Measurements from ENCODE around the gene PAX2. TPM values are rescaled to one million over a fixed set of nuclear protein-coding genes. Genes with fewer than 3 reads are reported as not detected.

PAX2 gene
- total RNA-seq, 1 experiment from 2014 or later: 0.09 TPM

DNA sequence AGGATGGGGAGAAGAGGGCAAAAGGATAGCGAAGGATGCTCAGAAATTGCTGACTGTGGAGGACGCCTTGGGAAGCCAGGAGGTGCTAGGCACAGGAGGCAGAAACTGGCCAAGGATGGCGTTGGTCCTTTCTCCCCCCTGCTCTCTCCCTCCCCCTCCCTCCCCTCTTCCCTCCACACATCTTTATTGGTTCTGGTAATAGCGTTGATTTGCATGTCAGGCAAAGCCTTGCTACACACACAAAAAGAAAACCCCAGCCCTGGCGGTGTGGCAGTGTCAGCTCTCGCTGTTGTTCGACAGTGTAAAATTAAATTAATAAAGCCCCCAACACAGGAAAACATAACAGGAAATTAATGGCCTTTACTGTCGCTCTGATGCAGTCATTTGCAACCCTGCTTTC, 47.2 kb downstream of the PAX2 start (continued):
- no peak for TF ChIP-seq TCF7 (CRISPR knock-in tag; IDR thresholded peaks at IDR 0.05; ENCODE audit: low read depth)
- TF ChIP-seq, protein P1, sequence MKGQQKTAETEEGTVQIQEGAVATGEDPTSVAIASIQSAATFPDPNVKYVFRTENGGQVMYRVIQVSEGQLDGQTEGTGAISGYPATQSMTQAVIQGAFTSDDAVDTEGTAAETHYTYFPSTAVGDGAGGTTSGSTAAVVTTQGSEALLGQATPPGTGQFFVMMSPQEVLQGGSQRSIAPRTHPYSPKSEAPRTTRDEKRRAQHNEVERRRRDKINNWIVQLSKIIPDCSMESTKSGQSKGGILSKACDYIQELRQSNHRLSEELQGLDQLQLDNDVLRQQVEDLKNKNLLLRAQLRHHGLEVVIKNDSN (CRISPR knock-in tag; IDR thresholded peaks at IDR 0.05): no peak
- TF ChIP-seq, protein P2, sequence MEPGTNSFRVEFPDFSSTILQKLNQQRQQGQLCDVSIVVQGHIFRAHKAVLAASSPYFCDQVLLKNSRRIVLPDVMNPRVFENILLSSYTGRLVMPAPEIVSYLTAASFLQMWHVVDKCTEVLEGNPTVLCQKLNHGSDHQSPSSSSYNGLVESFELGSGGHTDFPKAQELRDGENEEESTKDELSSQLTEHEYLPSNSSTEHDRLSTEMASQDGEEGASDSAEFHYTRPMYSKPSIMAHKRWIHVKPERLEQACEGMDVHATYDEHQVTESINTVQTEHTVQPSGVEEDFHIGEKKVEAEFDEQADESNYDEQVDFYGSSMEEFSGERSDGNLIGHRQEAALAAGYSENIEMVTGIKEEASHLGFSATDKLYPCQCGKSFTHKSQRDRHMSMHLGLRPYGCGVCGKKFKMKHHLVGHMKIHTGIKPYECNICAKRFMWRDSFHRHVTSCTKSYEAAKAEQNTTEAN (CRISPR knock-in tag; IDR thresholded peaks at IDR 0.05): no peak
- TF ChIP-seq NFE2L1 (CRISPR knock-in tag; IDR thresholded peaks at IDR 0.05): no peak
- TF ChIP-seq ZNF317 (CRISPR knock-in tag; IDR thresholded peaks at IDR 0.05; ENCODE audit: borderline replicate concordance, low read depth): no peak
- no peak for TF ChIP-seq RORB (CRISPR knock-in tag; IDR thresholded peaks at IDR 0.05)
- TF ChIP-seq ZNF416 (CRISPR knock-in tag; IDR thresholded peaks at IDR 0.05): no peak
- TF ChIP-seq SMAD4 (CRISPR knock-in tag; IDR thresholded peaks at IDR 0.05): no peak
- TF ChIP-seq, protein P3, sequence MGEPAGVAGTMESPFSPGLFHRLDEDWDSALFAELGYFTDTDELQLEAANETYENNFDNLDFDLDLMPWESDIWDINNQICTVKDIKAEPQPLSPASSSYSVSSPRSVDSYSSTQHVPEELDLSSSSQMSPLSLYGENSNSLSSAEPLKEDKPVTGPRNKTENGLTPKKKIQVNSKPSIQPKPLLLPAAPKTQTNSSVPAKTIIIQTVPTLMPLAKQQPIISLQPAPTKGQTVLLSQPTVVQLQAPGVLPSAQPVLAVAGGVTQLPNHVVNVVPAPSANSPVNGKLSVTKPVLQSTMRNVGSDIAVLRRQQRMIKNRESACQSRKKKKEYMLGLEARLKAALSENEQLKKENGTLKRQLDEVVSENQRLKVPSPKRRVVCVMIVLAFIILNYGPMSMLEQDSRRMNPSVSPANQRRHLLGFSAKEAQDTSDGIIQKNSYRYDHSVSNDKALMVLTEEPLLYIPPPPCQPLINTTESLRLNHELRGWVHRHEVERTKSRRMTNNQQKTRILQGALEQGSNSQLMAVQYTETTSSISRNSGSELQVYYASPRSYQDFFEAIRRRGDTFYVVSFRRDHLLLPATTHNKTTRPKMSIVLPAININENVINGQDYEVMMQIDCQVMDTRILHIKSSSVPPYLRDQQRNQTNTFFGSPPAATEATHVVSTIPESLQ (CRISPR knock-in tag; IDR thresholded peaks at IDR 0.05): no peak
- no peak for TF ChIP-seq RELA (CRISPR knock-in tag; IDR thresholded peaks at IDR 0.05; ENCODE audit: borderline replicate concordance)

DNA sequence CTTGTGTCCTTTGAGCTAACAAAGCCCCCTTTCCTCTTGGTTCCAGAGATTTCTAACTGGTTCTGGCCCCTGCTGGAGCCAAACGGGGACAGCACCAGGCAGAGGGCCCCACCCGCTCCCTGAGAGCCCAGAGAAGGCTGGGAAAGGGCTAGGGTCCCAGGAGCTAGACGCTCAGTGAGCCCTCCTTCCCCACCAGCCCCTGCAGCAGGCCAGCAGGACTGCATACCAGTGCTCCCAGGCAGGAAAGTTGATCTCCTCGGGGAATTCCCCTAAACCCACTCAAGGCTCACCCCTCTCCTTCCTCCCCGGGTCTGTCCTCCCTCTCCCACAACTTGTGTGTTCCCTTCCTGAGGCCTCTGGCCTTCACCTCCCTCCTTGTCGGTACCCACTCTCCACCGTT, 47.7 kb downstream of the PAX2 start:
- H3K4me3 Mint-ChIP-seq: no peak overlapping the region
- DNase-seq (ENCODE audit: low spot score) (peak; percentile 38), ATAC-seq (peak; percentile 85)
- no peaks in the 10 kb centered on the region; the same call in 1 of the 2 replicates for H3K27me3 Mint-ChIP-seq (ENCODE audit: low read depth)
- H3K9me3 Mint-ChIP-seq: no peaks in the 10 kb centered on the region
- H3K36me3 Mint-ChIP-seq: no peaks in the 10 kb centered on the region
- ChIA-PET CTCF (interaction anchor here (0.5 to 2.1 kb wide), 13 partner anchors 10 to 302 kb away, joined by 3 to 10 read pairs (median 4); partner anchors contain the start of gene PAX2), POLR2A (no interaction called here)
- peaks cover 32% of the 10 kb centered on the region for H3K4me1 Mint-ChIP-seq
- no peak overlapping the region for H3K27ac Mint-ChIP-seq
- TF ChIP-seq ZNF396 (CRISPR knock-in tag; IDR thresholded peaks at IDR 0.05; ENCODE audit: borderline replicate concordance) (no peak), GRHL2 (CRISPR knock-in tag; IDR thresholded peaks at IDR 0.05; ENCODE audit: insufficient replicate concordance, severe bottlenecking) (no peak), TP53 (CRISPR knock-in tag; IDR thresholded peaks at IDR 0.05) (no peak), JUN (CRISPR knock-in tag; IDR thresholded peaks at IDR 0.05) (no peak), NR1H2 (CRISPR knock-in tag; IDR thresholded peaks at IDR 0.05) (no peak), EMX1 (CRISPR knock-in tag; IDR thresholded peaks at IDR 0.05) (no peak), IRF2 (CRISPR knock-in tag; IDR thresholded peaks at IDR 0.05; ENCODE audit: borderline replicate concordance, low read depth) (no peak), NFE2L1 (CRISPR knock-in tag; IDR thresholded peaks at IDR 0.05) (no peak), OVOL2 (CRISPR knock-in tag; IDR thresholded peaks at IDR 0.05; ENCODE audit: borderline replicate concordance) (no peak)
- TF ChIP-seq, protein P4, sequence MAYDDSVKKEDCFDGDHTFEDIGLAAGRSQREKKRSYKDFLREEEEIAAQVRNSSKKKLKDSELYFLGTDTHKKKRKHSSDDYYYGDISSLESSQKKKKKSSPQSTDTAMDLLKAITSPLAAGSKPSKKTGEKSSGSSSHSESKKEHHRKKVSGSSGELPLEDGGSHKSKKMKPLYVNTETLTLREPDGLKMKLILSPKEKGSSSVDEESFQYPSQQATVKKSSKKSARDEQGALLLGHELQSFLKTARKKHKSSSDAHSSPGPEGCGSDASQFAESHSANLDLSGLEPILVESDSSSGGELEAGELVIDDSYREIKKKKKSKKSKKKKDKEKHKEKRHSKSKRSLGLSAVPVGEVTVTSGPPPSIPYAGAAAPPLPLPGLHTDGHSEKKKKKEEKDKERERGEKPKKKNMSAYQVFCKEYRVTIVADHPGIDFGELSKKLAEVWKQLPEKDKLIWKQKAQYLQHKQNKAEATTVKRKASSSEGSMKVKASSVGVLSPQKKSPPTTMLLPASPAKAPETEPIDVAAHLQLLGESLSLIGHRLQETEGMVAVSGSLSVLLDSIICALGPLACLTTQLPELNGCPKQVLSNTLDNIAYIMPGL (CRISPR knock-in tag; IDR thresholded peaks at IDR 0.05): no peak

DNA sequence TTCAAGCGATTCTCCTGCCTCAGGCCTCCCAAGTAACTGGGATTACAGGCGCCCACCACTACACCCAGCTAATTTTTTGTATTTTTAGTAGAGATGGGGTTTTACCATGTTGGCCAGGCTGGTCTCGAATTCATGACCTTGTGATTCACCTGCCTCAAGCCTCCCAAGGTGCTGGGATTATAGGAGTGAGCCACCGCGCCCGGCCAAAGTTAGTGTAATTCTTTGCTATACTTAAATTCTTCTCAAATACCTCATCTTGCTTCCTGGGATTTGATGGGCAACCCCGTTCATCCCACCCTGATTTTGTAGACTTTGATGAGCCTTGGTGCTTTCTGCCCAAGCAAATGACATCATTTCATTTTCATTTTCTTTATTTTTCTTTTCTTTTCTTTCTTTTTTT, 54.5 kb downstream of the PAX2 start:
- no peaks in the 10 kb centered on the region for H3K9me3 Mint-ChIP-seq
- POLR2A ChIA-PET: no interaction called here
- no peak overlapping the region for H3K4me3 Mint-ChIP-seq
- H3K27me3 Mint-ChIP-seq (ENCODE audit: low read depth): peaks cover 17% of the 10 kb centered on the region
- H3K36me3 Mint-ChIP-seq: no peaks in the 10 kb centered on the region
- no peak for DNase-seq (ENCODE audit: low spot score)
- no peak overlapping the region for H3K27ac Mint-ChIP-seq
- peaks cover 21% of the 10 kb centered on the region for H3K4me1 Mint-ChIP-seq
- ATAC-seq: no peak
- CTCF ChIA-PET: interaction anchor here (0.7 to 1.2 kb wide), 3 partner anchors 17 to 28 kb away, joined by 3 to 5 read pairs (median 5); no protein-coding TSS in a partner anchor
- TF ChIP-seq, protein P5, sequence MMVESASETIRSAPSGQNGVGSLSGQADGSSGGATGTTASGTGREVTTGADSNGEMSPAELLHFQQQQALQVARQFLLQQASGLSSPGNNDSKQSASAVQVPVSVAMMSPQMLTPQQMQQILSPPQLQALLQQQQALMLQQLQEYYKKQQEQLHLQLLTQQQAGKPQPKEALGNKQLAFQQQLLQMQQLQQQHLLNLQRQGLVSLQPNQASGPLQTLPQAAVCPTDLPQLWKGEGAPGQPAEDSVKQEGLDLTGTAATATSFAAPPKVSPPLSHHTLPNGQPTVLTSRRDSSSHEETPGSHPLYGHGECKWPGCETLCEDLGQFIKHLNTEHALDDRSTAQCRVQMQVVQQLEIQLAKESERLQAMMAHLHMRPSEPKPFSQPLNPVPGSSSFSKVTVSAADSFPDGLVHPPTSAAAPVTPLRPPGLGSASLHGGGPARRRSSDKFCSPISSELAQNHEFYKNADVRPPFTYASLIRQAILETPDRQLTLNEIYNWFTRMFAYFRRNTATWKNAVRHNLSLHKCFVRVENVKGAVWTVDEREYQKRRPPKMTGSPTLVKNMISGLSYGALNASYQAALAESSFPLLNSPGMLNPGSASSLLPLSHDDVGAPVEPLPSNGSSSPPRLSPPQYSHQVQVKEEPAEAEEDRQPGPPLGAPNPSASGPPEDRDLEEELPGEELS (CRISPR knock-in tag; IDR thresholded peaks at IDR 0.05): no peak
- TF ChIP-seq, protein P6, sequence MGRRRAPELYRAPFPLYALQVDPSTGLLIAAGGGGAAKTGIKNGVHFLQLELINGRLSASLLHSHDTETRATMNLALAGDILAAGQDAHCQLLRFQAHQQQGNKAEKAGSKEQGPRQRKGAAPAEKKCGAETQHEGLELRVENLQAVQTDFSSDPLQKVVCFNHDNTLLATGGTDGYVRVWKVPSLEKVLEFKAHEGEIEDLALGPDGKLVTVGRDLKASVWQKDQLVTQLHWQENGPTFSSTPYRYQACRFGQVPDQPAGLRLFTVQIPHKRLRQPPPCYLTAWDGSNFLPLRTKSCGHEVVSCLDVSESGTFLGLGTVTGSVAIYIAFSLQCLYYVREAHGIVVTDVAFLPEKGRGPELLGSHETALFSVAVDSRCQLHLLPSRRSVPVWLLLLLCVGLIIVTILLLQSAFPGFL (CRISPR knock-in tag; IDR thresholded peaks at IDR 0.05; ENCODE audit: borderline replicate concordance): no peak
- TF ChIP-seq, protein P1 (CRISPR knock-in tag; IDR thresholded peaks at IDR 0.05): no peak

All from WTC11 (cell line).